Measurements from ENCODE around the gene MRPL17. TPM values are rescaled to one million over a fixed set of nuclear protein-coding genes. Genes with fewer than 3 reads are reported as not detected.

MRPL17 gene
- total and polyA plus RNA-seq, 2 experiments from 2014 or later: 26.7 to 81.8 TPM

DNA sequence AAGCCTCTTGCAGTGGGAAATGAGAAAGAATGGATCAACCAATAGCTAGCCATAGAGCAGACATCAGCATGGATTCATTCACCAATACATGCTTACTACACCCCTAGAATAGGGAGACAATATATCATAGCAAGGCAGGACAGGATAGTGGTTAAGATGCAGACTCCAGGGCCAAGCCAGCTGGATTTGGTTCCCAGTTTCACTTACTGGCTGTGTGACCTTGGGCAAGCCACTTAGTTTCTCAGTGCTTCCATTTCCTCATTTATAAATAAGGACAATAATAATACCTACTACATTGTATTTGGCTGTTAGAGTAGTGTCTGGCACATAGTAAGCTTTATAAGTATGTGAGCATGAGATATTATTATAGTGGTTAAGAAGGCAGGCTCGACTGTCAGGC, 34.6 kb downstream of the MRPL17 start (continued):
- TF ChIP-seq, protein P1, sequence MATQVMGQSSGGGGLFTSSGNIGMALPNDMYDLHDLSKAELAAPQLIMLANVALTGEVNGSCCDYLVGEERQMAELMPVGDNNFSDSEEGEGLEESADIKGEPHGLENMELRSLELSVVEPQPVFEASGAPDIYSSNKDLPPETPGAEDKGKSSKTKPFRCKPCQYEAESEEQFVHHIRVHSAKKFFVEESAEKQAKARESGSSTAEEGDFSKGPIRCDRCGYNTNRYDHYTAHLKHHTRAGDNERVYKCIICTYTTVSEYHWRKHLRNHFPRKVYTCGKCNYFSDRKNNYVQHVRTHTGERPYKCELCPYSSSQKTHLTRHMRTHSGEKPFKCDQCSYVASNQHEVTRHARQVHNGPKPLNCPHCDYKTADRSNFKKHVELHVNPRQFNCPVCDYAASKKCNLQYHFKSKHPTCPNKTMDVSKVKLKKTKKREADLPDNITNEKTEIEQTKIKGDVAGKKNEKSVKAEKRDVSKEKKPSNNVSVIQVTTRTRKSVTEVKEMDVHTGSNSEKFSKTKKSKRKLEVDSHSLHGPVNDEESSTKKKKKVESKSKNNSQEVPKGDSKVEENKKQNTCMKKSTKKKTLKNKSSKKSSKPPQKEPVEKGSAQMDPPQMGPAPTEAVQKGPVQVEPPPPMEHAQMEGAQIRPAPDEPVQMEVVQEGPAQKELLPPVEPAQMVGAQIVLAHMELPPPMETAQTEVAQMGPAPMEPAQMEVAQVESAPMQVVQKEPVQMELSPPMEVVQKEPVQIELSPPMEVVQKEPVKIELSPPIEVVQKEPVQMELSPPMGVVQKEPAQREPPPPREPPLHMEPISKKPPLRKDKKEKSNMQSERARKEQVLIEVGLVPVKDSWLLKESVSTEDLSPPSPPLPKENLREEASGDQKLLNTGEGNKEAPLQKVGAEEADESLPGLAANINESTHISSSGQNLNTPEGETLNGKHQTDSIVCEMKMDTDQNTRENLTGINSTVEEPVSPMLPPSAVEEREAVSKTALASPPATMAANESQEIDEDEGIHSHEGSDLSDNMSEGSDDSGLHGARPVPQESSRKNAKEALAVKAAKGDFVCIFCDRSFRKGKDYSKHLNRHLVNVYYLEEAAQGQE (IDR thresholded peaks at IDR 0.05; ENCODE audit: unreplicated experiment): no peak

DNA sequence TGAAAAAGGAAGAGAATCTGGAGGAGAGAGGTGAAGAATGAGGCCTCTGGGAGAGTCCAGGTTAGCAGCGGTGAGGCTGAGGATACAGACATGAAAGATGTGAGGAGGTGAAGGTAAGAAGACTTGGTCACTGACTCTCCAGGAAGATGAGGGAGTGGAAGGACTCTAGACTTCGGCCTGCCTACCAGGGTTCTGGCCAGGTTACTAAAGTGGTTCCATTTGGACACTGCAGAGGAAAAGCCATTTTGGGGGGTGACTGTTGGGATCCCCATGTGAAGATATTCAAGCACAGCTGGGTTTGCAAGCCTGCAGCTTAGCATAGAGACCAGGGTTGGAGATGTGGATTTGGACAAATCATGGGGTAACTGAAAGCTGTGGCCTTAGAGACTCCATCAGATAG, 35.3 kb downstream of the MRPL17 start:
- H3K79me2 ChIP-seq (replicated peaks; ENCODE audit: insufficient read depth): no peaks in the 10 kb centered on the region
- H3K4me3 Mint-ChIP-seq: no peak overlapping the region
- no peaks in the 10 kb centered on the region for H3K36me3 Mint-ChIP-seq (ENCODE audit: low read depth)

More for the DNA sequence above, 35.3 kb downstream of the MRPL17 start:
- H3F3A ChIP-seq (replicated peaks; ENCODE audit: low read depth): no peaks in the 10 kb centered on the region
- peaks cover 17% of the 10 kb centered on the region for H3K27me3 ChIP-seq (ENCODE audit: insufficient read depth)
- no peaks in the 10 kb centered on the region for H3K36me3 ChIP-seq (ENCODE audit: insufficient read depth)
- 0 out of 2 replicates have a peak, but pooled peaks cover 7% of the 10 kb centered on the region for H3K9me2 ChIP-seq (ENCODE audit: insufficient read depth)
- DNase-seq (ENCODE audit: low spot score): no peak
- Mint-ChIP-seq H3K27ac (no peak overlapping the region), H3K9me3 (no peaks in the 10 kb centered on the region), H3K4me1 (no peaks in the 10 kb centered on the region), H3K27me3 (ENCODE audit: insufficient read depth, low read depth, poor library complexity) (no peaks in the 10 kb centered on the region)
- no peak overlapping the region for H3K27ac ChIP-seq (ENCODE audit: low read depth)
- no peak overlapping the region for H3K4me2 ChIP-seq
- ATAC-seq: no peak
- H3K4me3 ChIP-seq: no peak overlapping the region
- TF ChIP-seq STAT1 (IDR thresholded peaks at IDR 0.05; ENCODE audit: unreplicated experiment): no peak
- TF ChIP-seq ZNF331 (CRISPR knock-in tag; IDR thresholded peaks at IDR 0.05; ENCODE audit: low read depth): no peak
- no peak for TF ChIP-seq EZH2 (IDR thresholded peaks at IDR 0.05; ENCODE audit: low read depth, unreplicated experiment)
- TF ChIP-seq ZNF462 (CRISPR knock-in tag; IDR thresholded peaks at IDR 0.05): no peak
- TF ChIP-seq POLR2AphosphoS5 (IDR thresholded peaks at IDR 0.05; ENCODE audit: low read depth): no peak
- no peak for TF ChIP-seq CREB1 (CRISPR knock-in tag; IDR thresholded peaks at IDR 0.05; ENCODE audit: low read depth)
- no peak for TF ChIP-seq NANOG (IDR thresholded peaks at IDR 0.05; ENCODE audit: borderline replicate concordance)
- TF ChIP-seq JUNB (IDR thresholded peaks at IDR 0.05; ENCODE audit: unreplicated experiment): no peak
- TF ChIP-seq ZNF114 (CRISPR knock-in tag; IDR thresholded peaks at IDR 0.05): no peak
- TF ChIP-seq EZH2phosphoT487 (IDR thresholded peaks at IDR 0.05; ENCODE audit: unreplicated experiment): no peak
- H2AFZ ChIP-seq: no peak overlapping the region
- peaks cover 13% of the 10 kb centered on the region; the same call in 1 of the 2 replicates for H3K4me1 ChIP-seq (ENCODE audit: insufficient read depth)
- H4K20me1 ChIP-seq (replicated peaks; ENCODE audit: insufficient read depth): no peaks in the 10 kb centered on the region

Measured in GM23338 (cell line).